ENCODE results near the gene ATP2B2.
A peak's percentile ranks its signal among the peaks of the same experiment; 100 is the strongest.

The ATP2B2 gene

GRCh38 chr3:10341901-10342398 lies 163.4 kb downstream of the ATP2B2 start:
- DNase-seq (ENCODE audit: low spot score) = no peak

GRCh38 chr3:10340476-10340875 lies 164.9 kb downstream of the ATP2B2 start:
- DNase-seq (ENCODE audit: low spot score) = no peak

GRCh38 chr3:10340046-10340445 lies 165.3 kb downstream of the ATP2B2 start:
- DNase-seq (ENCODE audit: low spot score) = no peak

GRCh38 chr3:10339376-10339955 lies 165.9 kb downstream of the ATP2B2 start:
- DNase-seq (ENCODE audit: low spot score) = no peak

GRCh38 chr3:10338591-10339353 lies 166.6 kb downstream of the ATP2B2 start:
- no peak for DNase-seq (ENCODE audit: low spot score)

- no peak for DNase-seq (ENCODE audit: low spot score)
These were observed 167.3 kb downstream of the ATP2B2 start for GRCh38 chr3:10338164-10338470.

- DNase-seq (ENCODE audit: low spot score) = no peak
These were observed 167.8 kb downstream of the ATP2B2 start for GRCh38 chr3:10337323-10338163.

GRCh38 chr3:10336761-10337160 lies 168.6 kb downstream of the ATP2B2 start:
- no peak for DNase-seq (ENCODE audit: low spot score)

GRCh38 chr3:10335871-10336622 lies 169.3 kb downstream of the ATP2B2 start:
- DNase-seq (ENCODE audit: low spot score) = no peak

- DNase-seq (ENCODE audit: low spot score) = no peak
These were observed 170.1 kb downstream of the ATP2B2 start for GRCh38 chr3:10335190-10335738.

- DNase-seq (ENCODE audit: low spot score) = no peak
These were observed 170.9 kb downstream of the ATP2B2 start for GRCh38 chr3:10334459-10334858.

GRCh38 chr3:10334042-10334441 lies 171.3 kb downstream of the ATP2B2 start:
- DNase-seq (ENCODE audit: low spot score) = no peak

- DNase-seq (ENCODE audit: low spot score) = no peak
These were observed 172.1 kb downstream of the ATP2B2 start for GRCh38 chr3:10333349-10333650.

GRCh38 chr3:10332481-10333348 lies 172.7 kb downstream of the ATP2B2 start:
- no peak for DNase-seq (ENCODE audit: low spot score)

GRCh38 chr3:10331320-10331719 lies 174.1 kb downstream of the ATP2B2 start:
- DNase-seq (ENCODE audit: low spot score) = no peak

- DNase-seq (ENCODE audit: low spot score) = no peak
These were observed 175.1 kb downstream of the ATP2B2 start for GRCh38 chr3:10330319-10330718.

GRCh38 chr3:10329495-10330015 lies 175.8 kb downstream of the ATP2B2 start:
- DNase-seq (ENCODE audit: low spot score) = no peak

GRCh38 chr3:10328460-10329071 lies 176.8 kb downstream of the ATP2B2 start:
- DNase-seq (ENCODE audit: low spot score) = no peak

GRCh38 chr3:10327592-10327991 lies 177.8 kb downstream of the ATP2B2 start:
- DNase-seq (ENCODE audit: low spot score) = no peak

- DNase-seq (ENCODE audit: low spot score) = peak; percentile 13
These were observed 183.1 kb downstream of the ATP2B2 start for GRCh38 chr3:10322352-10322710.

All from hematopoietic multipotent progenitor cell treated with erythropoietin and hydrocortisone succinate and interleukin-3 and kit ligand, for 17 days (in vitro differentiated cells).